Body of pancreas (tissue), 4 donors: ENCODE results near the gene CDK5RAP1. TPM values are rescaled to one million over a fixed set of nuclear protein-coding genes. Genes with fewer than 3 reads are reported as not detected.
"Not testable (repeated sequence)": the region's sequence is repeated elsewhere in the genome, so short reads cannot be mapped to it uniquely, and the experiment has no call there.

ENCODE experiments used
- ATAC-seq: fragments of 150-250 bp; one replicate; pipeline ENCODE4 v1.9.1; 2016
- DNase-seq, 4 donors: peaks; one replicate each; pipeline ENCODE4 v3.0.0-alpha.2; 2019
- H3K27ac ChIP-seq, 4 donors: fragments of 200-600 bp; sonication (generic); 1 replicate in 3 of 4; 2 replicates in 1 of 4; pipeline versions ENCODE4 v1.5.1 to v1.6.1; 2016 to 2019; ENCODE audit warnings: mild to moderate bottlenecking in 1 of 4, mixed read lengths in 1 of 4, moderate library complexity in 1 of 4
- H3K27me3 ChIP-seq, 2 donors: fragments of 200-600 bp; sonication (generic); one replicate each; pipeline ENCODE4 v1.6.0; 2016; ENCODE audit warnings: mild to moderate bottlenecking in 1 of 2
- H3K36me3 ChIP-seq, 2 donors: fragments of 200-600 bp; sonication (generic); replicated peaks in 1 of 2; 2 replicates each; pipeline ENCODE4 v1.5.1; 2016; ENCODE audit warnings: low read depth in 2 of 2; ENCODE audit not compliant: insufficient read depth in 1 of 2
- H3K4me1 ChIP-seq: fragments of 200-600 bp; sonication (generic); one replicate; pipeline ENCODE4 v1.6.0; 2016
- H3K4me3 ChIP-seq, 2 donors: fragments of 200-600 bp; sonication (generic); 1 replicate in 1 of 2; 2 replicates in 1 of 2; pipeline ENCODE4 v1.5.1; 2016 to 2019
- H3K9me3 ChIP-seq, 3 donors: fragments of 200-600 bp; sonication (generic); 1 replicate in 2 of 3; 2 replicates in 1 of 3; pipeline ENCODE4 v1.5.1; 2016
- POLR2A ChIP-seq, 3 donors: fragments of 450-650 bp; IDR thresholded peaks; one replicate each; pipeline ENCODE4 v1.6.1; 2016; ENCODE audit warnings: antibody characterized with exemption in 3 of 3, mild to moderate bottlenecking in 2 of 3
- WGBS, 2 donors: methylation state at CpG; one replicate each; pipeline ENCODE4 v1.1.5; 2017; 5-methylcytosine and 5-hydroxymethylcytosine counted together
- intact Hi-C: fragments of 100-400 bp; cut with DNase I; formaldehyde crosslinking; loops from one replicate; pipeline ENCODE4 v1.15.1; 2023
- total RNA-seq, 2 donors: library from RNA; depleted of rRNA; stranded (reverse); fragments of >200 nt; gene quantifications; one replicate each; pipeline ENCODE4 v1.1.0, GENCODE V29; 2016
- TF ChIP-seq, protein P1 (sequence below), 7 experiments: fragments of 450-650 bp in 4 of 7; fragments of 200-600 bp in 3 of 7; sonication (generic) in 3 of 7; IDR thresholded peaks; one replicate each; pipeline ENCODE4 v1.5.1; 2016 to 2019; ENCODE audit warnings: antibody characterized with exemption in 7 of 7

Gene CDK5RAP1
- total RNA-seq, 2 donors from 2014 or later = 8.8 to 27.0 TPM

DNA sequence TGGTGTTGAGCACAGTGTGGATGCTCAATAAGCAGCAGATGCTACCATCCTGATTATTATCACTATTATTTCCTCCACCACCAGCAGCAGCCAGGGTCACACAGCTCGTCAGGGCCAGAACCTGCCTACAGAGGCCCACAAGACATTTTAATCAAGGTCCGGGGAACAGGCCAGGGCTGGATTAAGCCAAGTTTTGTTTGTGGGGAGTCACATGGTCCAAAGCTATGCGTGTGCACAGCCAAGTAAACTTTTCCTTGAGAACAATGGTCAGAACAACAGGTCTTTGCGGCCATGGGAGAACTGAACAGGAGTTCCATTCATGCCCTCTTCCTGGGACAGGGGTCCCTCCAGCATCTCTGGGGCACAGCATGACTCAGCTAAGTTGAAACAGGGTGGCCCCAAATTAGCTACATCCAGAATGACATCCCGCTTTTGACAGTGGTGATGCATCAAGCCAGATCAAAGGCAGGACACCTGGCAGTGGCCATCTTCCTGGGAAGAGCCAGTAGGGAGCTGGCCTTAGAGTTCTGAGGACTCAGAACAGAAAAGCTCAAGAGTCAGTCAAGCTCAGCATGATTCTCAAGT is 30.6 kb upstream of the CDK5RAP1 start:
- H3K27me3 ChIP-seq = no peaks in the 10 kb centered on the region
- no peak overlapping the region for H3K27ac ChIP-seq
- H3K9me3 ChIP-seq = no peaks in the 10 kb centered on the region
- H3K4me1 ChIP-seq = no peaks in the 10 kb centered on the region
- DNase-seq (no peak), ATAC-seq (peak; percentile 12)
- intact Hi-C loops = no loop called here
- WGBS, 2 donors = 37 to 65% methylated on average over 4 to 5 of the region's 5 CpGs
- H3K36me3 ChIP-seq = no peaks in the 10 kb centered on the region
- H3K4me3 ChIP-seq = no peak overlapping the region
- no peak for TF ChIP-seq POLR2A (IDR thresholded peaks at IDR 0.05)
- TF ChIP-seq, protein P1, sequence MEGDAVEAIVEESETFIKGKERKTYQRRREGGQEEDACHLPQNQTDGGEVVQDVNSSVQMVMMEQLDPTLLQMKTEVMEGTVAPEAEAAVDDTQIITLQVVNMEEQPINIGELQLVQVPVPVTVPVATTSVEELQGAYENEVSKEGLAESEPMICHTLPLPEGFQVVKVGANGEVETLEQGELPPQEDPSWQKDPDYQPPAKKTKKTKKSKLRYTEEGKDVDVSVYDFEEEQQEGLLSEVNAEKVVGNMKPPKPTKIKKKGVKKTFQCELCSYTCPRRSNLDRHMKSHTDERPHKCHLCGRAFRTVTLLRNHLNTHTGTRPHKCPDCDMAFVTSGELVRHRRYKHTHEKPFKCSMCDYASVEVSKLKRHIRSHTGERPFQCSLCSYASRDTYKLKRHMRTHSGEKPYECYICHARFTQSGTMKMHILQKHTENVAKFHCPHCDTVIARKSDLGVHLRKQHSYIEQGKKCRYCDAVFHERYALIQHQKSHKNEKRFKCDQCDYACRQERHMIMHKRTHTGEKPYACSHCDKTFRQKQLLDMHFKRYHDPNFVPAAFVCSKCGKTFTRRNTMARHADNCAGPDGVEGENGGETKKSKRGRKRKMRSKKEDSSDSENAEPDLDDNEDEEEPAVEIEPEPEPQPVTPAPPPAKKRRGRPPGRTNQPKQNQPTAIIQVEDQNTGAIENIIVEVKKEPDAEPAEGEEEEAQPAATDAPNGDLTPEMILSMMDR (IDR thresholded peaks at IDR 0.05) = no peak

DNA sequence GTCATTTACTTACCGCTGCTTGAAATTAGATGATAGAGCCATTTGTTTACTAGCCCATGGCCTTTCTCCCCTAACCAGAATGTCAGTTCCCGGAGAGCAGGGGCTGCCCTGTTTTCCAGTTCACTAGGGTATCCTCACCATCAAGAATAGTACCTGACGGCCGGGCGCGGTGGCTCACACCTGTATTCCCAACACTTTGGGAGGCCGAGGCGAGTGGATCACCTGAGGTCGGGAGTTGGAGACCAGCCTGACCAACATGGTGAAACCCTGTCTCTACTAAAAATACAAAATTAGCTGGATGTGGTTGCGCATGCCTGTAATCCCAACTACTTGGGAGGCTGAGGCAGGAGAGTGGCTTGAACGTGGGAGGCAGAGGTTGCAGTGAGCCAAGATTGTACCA is 22.6 kb upstream of the CDK5RAP1 start:
- H3K9me3 ChIP-seq, H3K27ac ChIP-seq, intact Hi-C loops, DNase-seq, H3K4me1 ChIP-seq, H3K36me3 ChIP-seq, H3K27me3 ChIP-seq, ATAC-seq, H3K4me3 ChIP-seq: not testable (repeated sequence)
- WGBS, 2 donors = 95% methylated on average over 8 to 11 of the region's 11 CpGs

DNA sequence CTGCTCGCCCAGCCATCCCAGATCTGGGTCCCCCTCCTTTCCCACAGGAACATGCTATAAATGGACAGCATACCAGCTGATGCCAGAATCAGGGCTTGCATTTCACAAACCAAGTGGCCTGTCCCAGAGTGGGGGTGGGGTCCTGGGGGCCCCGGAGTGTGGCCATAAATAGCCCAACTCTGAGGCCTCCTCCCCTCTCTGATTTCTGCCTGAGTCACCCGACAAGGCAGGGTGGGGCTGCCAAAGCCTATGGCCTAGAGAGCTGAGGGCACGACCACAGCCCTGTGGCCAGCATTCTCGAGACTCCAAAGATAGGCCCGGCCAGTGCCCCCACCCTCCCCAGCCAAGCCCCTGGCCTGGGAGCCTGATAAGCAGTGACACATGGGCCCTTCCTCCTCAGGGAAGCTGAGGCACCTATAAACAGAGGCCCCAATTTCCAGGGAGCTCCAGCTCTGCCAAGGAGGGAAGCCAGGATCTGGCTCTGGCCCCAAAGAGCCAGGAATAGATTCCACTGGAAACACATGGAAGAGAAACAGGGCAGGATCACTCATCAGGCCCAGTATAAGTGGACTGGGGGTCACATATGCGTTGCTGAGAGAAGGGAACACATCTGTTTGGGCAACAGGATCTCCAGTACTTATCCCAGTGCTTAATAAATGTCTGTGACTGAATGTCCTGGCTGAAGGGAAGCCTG is 22.0 kb upstream of the CDK5RAP1 start:
- TF ChIP-seq, protein P1 (IDR thresholded peaks at IDR 0.05) = no peak
- no peak for TF ChIP-seq POLR2A (IDR thresholded peaks at IDR 0.05)
- intact Hi-C loops = no loop called here
- DNase-seq (peak in 1 of 4 donors; percentile 30), ATAC-seq (peak; percentile 42)
- no peaks in the 10 kb centered on the region for H3K36me3 ChIP-seq
- H3K4me1 ChIP-seq = peaks cover 4% of the 10 kb centered on the region
- H3K27me3 ChIP-seq = no peaks in the 10 kb centered on the region
- H3K4me3 ChIP-seq = no peak overlapping the region
- no peak overlapping the region for H3K27ac ChIP-seq
- 78 to 82% methylated on average over 2 to 7 of the region's 7 CpGs for WGBS, 2 donors
- no peaks in the 10 kb centered on the region for H3K9me3 ChIP-seq

DNA sequence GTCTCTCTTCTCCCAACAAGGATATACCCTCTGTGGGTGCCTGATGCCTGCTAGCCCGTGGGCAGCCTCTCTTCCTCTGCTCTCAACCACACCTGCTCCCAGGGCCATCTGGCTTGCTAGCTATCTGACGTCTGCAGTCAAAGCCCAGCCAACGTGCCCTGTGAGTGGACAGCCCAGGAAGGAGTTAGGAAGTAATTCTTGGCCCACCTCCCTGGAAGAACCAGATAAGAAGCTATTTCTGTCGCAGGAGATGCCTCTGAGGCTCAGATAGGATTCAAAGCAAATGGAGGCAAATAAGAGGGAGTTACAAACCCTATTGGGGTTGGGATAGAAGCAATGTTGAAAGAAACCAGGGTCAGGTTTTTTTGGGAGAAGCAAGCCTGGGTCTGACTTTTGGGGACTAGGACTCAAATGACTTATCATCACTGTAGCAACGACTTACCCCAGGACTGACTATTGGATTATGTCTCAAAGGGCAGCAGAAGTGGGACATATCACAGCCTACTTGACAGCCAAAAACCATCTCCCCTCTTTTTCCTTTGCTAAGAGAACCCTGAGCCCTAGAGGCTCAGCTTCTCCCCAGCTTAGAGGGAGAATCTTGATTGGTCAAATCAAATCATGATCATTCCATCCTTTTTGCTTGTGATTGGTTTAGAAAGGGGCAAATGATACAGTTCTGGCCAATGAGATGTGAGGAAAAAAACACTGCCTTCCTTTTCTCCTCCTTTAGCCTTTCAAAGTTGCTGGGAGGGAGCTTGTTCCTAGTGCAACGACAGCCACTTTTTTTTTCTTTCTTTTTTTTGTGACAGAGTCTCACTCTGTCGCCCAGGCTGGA is 18.0 kb upstream of the CDK5RAP1 start:
- Histone ChIP-seq H3K9me3 (no peaks in the 10 kb centered on the region), H3K4me1 (peaks cover 4% of the 10 kb centered on the region), H3K27ac (no peak overlapping the region), H3K27me3 (no peaks in the 10 kb centered on the region), H3K36me3 (no peaks in the 10 kb centered on the region), H3K4me3 (no peak overlapping the region)
- ATAC-seq (no peak), DNase-seq (peak in 3 of 4 donors; percentile 29 to 42 (median 32))
- 42 to 45% methylated on average over 7 of the region's 7 CpGs for WGBS, 2 donors
- intact Hi-C loops = no loop called here
- TF ChIP-seq, protein P1 (IDR thresholded peaks at IDR 0.05) = no peak
- no peak for TF ChIP-seq POLR2A (IDR thresholded peaks at IDR 0.05)

DNA sequence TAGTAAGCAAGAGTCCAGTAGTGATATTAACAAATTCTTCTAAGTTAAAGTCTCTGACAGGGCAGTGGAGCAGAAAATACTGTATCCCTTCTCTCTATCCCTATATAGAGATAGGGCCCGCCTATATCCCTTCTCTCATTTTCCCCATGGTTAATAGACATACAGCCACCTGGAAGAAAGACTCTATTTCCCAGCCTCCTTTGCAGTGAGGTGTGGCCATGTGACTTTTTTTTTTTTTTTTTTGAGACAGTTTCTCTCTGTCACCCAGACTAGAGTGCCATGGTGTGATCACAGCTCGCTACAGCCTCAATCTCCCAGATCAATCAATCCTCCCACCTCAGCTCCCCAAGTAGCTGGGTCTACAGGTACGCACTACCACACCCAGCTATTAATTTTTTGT is 16.7 kb upstream of the CDK5RAP1 start:
- 79 to 87% methylated on average over 3 of the region's 3 CpGs for WGBS, 2 donors
- H3K27ac ChIP-seq = no peak overlapping the region
- no peaks in the 10 kb centered on the region for H3K36me3 ChIP-seq
- H3K4me3 ChIP-seq = no peak overlapping the region
- peaks cover 4% of the 10 kb centered on the region for H3K4me1 ChIP-seq
- no peak for ATAC-seq
- TF ChIP-seq, protein P1 (IDR thresholded peaks at IDR 0.05) = no peak
- no peak for TF ChIP-seq POLR2A (IDR thresholded peaks at IDR 0.05)
- H3K9me3 ChIP-seq = no peaks in the 10 kb centered on the region
- H3K27me3 ChIP-seq = no peaks in the 10 kb centered on the region
- intact Hi-C loops = no loop called here
- DNase-seq = no peak
